CD4-positive, alpha-beta T cell treated with Interleukin-4 for 1 hour (primary cell): ENCODE results near the gene TXK.
A peak's percentile ranks its signal among the peaks of the same experiment; 100 is the strongest.

Source experiments
- DNase-seq, 2 donors: peaks; one replicate each; pipeline ENCODE4 v3.0.0-alpha.2; 2020 to 2022

The TXK gene

GRCh38 chr4:48102303-48102702 lies 31.7 kb downstream of the TXK start:
- DNase-seq, result no peak

DNA sequence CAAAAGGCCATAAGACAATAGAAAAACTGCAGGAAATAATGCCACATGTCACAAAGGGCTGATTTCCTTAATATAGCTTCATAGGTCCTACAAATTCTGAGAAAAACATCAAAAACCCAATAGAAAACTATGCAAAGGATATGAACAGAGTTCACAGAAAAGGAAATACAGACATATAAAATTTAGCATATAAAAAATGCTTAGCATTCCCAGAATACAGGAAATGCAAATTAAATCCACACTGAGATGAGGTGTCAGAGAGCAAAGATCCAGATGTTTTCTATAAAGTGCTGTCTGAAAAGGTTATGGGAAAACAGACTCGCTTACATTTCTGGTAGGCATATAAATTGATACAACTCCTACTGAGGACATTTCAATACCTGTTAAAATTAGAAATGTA lies 33.8 kb downstream of the TXK start:
- DNase-seq, result no peak

GRCh38 chr4:48095441-48095840 lies 38.6 kb downstream of the TXK start:
- DNase-seq, result no peak

DNA sequence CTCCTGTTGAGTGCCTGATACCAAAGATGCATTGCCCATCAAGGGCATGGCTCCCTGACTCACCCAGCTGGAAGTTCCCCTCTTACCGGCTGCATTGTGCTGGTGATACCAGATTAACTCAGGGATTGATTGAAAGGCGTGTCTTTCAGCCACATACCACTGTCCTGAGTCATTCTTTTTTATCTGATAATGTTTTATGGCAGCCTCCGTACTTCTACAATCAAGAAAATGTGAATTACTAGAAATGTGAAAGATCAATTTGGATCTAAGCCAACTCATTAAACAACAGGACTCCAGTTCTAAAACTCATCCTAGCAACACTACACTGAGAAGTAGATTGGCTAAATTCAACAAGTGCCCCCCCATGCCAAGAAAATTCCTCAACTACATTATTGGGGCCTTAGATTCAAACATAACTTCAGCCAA lies 40.0 kb downstream of the TXK start:
- no peak for DNase-seq

DNA sequence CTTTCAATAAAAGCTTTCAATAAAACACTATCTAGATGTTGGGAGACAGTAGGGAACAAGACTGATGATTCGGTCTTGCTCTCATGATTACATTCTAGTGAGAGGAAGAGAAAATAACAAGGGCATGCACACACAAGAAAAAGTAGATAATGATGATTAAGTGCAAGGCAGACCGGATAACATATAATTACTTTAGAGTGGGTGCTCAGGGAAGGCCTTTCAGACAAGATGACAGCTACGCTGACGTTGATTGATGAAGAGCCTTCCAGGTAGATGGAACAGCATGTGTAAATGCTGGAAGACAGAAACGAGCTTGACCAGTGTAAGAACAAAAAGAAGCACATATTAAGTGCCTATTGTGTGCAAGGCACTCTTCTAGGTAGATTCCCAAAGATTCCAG lies 43.4 kb downstream of the TXK start:
- no peak for DNase-seq

DNA sequence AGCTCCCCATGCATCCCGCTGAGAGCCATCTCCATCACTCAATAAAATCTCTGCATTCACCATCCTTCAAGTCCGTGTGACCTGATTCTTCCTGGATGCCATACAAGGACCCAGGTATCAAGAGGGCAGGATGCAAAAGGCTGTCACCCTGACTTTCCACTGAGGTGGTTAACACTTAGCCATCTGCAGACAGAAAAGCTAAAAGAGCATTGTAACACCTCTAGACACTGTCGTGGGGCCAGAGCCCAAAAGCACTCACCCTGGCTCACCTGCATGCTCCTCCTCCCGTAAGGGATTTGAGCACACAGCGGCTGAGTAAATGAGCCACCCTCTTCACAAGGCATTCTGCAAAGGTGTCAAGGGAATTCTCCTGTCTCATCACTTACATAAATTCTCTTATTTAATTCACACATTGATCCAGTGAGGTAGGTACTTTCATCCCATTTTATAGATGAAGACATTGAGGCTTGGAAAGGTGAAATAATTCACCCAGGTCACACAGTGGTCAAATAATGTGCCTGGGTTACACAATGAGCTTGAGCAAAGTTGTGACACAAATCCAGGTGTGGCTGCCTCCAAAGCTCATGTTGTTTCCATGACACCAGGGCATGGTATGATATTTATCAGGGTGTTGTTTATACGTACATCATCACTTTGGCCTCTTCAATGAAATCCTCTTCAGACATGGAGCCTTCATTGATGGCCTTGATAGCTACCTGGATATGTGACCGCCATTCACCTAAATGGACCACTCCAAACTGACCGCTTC lies 48.0 kb downstream of the TXK start:
- DNase-seq, result no peak

- DNase-seq, result no peak
Observed at GRCh38 chr4:48082956-48083355, 51.1 kb downstream of the TXK start.

DNA sequence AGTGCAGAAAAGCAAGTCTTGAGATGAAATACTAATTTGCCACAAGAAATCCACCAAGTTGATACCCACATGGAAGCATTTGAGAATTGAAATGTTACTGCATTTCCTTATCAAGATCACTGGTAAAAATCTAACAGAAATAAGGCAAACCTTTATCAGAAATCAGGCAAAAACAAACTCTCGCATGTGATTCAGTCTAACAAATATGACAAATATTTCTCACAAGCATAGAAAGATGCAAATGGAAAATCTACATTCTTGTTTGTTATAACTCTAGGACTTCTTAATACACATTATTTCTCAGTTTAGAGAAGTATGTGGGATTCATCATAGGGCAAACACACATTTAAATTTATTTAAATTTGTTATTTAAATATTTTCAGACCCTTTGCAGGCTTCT lies 52.9 kb downstream of the TXK start:
- DNase-seq, result no peak

DNA sequence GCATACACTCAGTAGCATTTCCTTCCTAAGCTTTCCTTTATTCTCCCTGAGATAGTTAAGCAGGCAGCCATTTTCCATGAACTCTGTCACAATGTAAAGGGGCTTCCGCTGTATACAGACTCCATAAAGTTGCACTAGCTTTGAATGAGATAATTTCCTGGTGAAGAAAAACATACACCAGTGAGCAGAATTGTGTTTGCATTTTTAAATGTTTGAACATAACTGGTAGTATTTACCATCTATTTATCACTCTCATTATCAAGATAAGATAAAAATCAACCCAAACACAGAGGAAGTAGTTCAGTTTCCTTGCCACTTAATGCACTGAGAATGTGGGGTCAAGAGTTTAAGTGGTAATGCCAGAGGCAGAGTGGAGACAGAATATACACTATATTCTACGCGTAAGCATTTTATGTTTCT lies 54.1 kb downstream of the TXK start:
- DNase-seq, result no peak

GRCh38 chr4:48078862-48079655 lies 55.0 kb downstream of the TXK start:
- DNase-seq, result no peak

GRCh38 chr4:48078425-48078824 lies 55.6 kb downstream of the TXK start:
- DNase-seq, result no peak

DNA sequence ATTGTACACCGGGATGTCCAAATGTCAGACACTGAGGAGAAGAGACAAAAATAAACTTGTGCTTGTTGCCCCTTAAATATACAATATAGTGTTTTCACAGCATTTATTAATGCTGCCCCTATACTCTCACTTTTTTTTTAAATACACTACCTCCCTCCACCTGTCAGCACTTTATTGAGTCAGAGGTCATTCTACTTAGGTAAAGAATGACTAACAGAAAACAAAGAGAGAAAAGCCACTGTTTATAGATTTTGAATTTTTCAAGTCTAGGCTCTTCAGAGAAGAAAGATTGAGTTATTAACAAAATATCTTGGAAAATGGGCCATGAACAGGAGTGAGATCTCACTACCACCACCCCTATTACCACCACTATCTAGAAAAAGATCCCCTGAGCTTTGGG lies 59.4 kb downstream of the TXK start:
- no peak for DNase-seq

DNA sequence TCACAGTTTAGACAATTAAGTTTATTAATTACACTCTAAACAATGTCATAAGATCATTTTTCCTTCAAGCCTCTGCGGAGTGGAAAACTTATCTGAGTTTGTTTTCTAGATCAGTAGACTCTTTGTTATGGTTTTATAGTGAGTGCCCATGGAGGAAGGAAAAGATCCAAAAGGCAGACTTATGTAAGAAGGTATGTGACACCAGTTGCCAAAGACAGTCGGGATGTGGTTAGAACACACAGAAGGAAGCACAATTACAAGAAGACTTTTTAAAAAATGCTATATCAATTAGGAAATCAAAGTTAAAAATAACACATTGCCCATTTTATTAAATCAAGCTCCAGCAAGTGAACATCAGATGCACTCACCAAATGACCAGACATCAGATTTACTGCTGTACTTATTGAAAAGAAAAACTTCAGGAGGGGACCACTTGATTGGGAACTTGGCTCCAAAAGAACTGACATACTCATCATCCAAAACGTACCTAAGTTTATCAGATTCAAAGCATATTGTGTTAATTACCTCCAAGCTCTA lies 60.4 kb downstream of the TXK start:
- no peak for DNase-seq

DNA sequence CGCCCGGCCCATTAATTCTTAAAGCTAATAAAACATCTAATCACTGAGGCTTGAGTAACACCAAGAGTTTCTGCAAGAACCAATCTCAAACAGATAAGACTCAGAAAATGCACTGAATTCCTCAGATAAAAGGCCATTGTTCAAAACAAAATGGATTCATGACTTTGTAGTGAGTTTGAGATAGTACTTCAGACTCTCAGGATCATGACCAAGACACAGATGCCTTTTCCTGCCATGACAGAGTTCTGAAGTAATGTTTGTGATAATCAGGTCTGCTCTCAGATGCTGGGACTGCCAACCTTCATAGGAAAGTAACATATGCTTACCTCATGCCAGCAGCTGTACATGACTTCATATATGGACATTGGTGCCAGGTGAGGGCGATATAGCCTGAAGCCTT lies 62.9 kb downstream of the TXK start:
- DNase-seq, result no peak

- DNase-seq, result no peak
Observed at GRCh38 chr4:48069026-48069425, 65.0 kb downstream of the TXK start.

DNA sequence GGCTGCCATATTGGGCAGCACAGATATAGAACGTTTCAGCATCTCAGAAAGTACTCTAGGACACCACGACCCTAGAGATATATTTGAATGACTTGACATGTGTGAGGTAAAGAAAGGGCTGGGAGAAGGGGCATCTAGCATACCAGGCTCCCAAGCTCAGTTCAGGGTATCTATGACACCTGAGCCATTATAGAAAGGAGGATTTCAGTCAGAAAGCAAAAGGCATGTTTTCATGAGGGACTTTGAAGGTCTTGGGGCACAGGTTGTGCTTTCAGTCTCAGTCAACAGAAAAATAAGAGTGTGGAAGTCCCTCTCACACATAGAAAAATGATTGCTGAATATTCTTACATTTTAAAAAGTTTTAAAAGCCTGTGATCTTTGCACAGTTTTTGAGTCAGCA lies 65.9 kb downstream of the TXK start:
- DNase-seq, result no peak

DNA sequence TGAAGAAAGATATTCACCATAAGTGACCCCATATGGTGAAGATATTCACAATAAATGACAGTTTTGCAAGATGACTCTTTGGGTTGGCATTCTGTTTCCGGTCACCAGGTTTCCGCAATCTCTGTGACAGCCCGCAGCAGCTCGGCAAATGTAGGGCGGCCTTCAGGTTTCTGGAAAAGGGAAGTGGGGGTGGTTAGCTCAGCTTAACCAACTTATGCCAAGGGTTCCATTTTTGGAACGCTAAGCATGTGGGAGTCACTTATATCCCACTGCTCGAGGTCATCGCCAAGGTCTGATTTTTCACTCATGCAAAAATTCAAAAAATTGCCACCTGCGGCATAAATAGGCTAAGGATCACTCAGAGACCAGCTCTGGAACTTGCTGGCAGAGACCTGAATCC lies 66.5 kb downstream of the TXK start:
- no peak for DNase-seq

DNA sequence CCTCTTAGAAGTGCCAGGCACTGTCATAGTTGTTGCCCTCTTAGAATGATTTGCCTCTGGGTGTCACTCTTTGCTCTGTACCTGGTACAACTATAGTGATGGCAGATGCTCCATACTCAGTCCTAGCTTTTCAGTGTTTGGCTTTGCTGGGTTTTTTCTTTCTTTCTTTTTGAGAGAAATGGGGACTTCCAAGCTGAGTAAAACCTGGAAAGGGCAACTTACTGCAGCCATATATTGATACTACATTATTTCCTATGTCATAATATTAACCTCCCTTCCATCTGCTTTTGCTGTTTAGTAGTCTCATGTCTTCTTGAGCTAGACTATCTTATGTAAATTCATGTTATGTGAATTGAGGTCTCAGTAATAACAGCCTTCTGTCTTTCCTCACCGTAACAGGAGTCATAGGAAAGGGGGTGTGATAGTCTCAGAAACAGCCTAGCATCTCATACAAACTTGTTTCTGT lies 68.4 kb downstream of the TXK start:
- DNase-seq, result no peak

- no peak for DNase-seq
Observed at GRCh38 chr4:48064349-48064748, 69.7 kb downstream of the TXK start.

DNA sequence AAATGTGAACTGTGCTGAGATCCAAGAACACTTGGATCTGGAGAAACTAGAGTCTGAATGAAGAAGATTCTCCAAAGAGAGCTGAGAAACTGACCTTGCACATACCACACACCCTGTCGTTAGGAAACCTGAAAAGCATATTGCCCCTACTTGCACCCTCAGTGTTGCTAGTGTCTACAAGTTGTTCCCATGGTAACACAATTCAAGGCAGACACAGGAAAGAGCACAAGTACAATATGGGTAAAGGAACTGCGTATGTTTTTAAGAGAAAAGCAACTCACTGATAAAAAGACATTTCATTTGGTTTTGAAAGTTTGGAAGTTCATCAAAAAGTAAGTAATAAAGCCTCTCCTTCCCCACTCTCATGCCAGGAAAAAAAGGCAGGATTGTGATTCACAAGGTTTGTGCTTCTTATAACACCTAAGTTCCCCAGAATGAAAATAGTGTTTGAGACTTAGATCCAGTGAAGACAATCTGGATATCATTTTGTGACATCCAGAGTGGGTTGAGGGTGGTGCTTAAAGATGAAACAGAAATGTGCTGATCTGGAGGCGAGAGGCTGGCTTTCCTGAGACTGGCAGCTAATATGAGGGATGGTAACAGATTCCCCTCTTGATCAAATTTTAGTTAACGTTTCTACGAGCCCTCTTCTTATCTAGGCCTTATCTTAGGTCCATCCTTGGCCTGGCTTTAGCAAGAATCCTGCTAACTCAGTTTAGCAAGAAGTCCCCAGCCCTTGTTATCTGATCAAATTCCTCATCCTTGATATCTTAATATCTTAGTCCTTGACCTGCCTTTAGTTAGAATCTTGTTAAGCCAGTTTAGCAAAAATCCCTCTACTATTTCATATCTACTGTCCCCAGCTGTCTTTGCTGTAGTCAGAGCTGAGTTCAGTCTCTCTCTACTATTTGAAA lies 75.2 kb downstream of the TXK start:
- DNase-seq, result peak in 1 of 2 donors; percentile 25

- DNase-seq, result no peak
Observed at GRCh38 chr4:48051078-48051477, 83.0 kb downstream of the TXK start.

DNA sequence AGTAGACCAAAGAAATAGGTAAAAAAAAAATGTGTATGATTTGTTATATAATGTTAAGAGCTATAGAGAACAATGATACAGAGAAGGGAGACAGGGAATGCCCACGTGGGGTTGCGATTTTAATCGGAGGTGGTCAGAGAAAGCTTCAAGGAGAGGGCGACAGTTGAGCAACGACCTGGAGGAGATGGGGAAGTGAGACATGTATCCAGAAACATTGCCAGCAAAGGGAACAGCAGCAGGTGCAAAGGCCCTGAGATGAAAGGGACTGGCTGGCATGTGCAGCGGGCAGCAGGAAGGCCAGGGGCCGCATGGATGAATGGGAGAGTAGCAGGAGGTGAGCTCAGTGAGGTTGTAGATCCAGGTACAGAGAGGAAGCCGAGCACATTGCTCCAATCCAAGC lies 84.6 kb downstream of the TXK start:
- no peak for DNase-seq

GRCh38 chr4:48047896-48048295 lies 86.2 kb downstream of the TXK start:
- no peak for DNase-seq
